ENCODE data around the gene SPATA18.

SPATA18 gene

DNA sequence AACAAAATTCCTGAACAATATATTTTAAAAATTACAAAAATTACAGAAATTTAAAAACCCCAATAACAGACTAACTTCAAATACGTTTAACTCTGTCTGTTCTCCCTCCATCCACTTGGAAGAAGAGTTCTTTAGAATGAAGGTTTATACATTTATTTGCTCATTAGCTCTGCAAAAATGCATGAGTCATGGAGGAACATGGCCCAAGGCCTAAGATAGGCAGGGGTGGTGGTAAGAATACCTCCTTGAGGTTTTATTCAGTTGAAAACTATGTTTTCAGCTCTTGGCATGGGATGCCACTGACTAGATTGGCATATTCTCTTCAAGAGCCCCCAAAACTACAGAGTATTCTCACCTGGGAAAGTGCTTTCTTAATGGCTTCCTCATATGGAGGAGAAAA is 22.1 kb upstream of the SPATA18 start:
- Mint-ChIP-seq H3K9me3 (no peaks in the 10 kb centered on the region), H3K4me1 (peaks cover 8% of the 10 kb centered on the region), H3K36me3 (ENCODE audit: low read depth) (peaks cover 68% of the 10 kb centered on the region), H3K27ac (no peak overlapping the region), H3K27me3 (ENCODE audit: low read depth) (no peaks in the 10 kb centered on the region), H3K4me3 (no peak overlapping the region)
- no peak for TF ChIP-seq CTCF (IDR thresholded peaks at IDR 0.05; ENCODE audit: unreplicated experiment in 3 of 3)

GRCh38 chr4:52032005-52032404 is 19.1 kb upstream of the SPATA18 start:
- peaks cover 59% of the 10 kb centered on the region for H3K36me3 Mint-ChIP-seq (ENCODE audit: low read depth)
- peaks cover 33% of the 10 kb centered on the region for H3K4me1 Mint-ChIP-seq
- no peak overlapping the region for H3K4me3 Mint-ChIP-seq
- no peaks in the 10 kb centered on the region for H3K27me3 Mint-ChIP-seq (ENCODE audit: low read depth)
- TF ChIP-seq CTCF (IDR thresholded peaks at IDR 0.05; ENCODE audit: unreplicated experiment in 3 of 3): no peak
- H3K9me3 Mint-ChIP-seq: no peaks in the 10 kb centered on the region
- no peak overlapping the region for H3K27ac Mint-ChIP-seq

GRCh38 chr4:52035190-52035589 is 15.9 kb upstream of the SPATA18 start:
- Mint-ChIP-seq H3K36me3 (ENCODE audit: low read depth) (peaks cover 31% of the 10 kb centered on the region), H3K27me3 (ENCODE audit: low read depth) (no peaks in the 10 kb centered on the region), H3K9me3 (no peaks in the 10 kb centered on the region), H3K4me1 (peaks cover 42% of the 10 kb centered on the region), H3K4me3 (peak overlapping the region; percentile 87 to 98 (median 96)), H3K27ac (peak overlapping the region in 2 of 3 experiments; percentile 97 to 100)
- TF ChIP-seq CTCF (IDR thresholded peaks at IDR 0.05; ENCODE audit: unreplicated experiment in 3 of 3): no peak

GRCh38 chr4:52036886-52037530 is 14.1 kb upstream of the SPATA18 start:
- Mint-ChIP-seq H3K27me3 (ENCODE audit: low read depth) (peaks cover 6% of the 10 kb centered on the region), H3K9me3 (no peaks in the 10 kb centered on the region), H3K36me3 (ENCODE audit: low read depth) (peaks cover 13% of the 10 kb centered on the region), H3K27ac (peak overlapping the region; percentile 96 to 100 (median 97)), H3K4me3 (peak overlapping the region; percentile 87 to 98 (median 96)), H3K4me1 (peaks cover 38% of the 10 kb centered on the region)
- no peak for TF ChIP-seq CTCF (IDR thresholded peaks at IDR 0.05; ENCODE audit: unreplicated experiment in 3 of 3)

DNA sequence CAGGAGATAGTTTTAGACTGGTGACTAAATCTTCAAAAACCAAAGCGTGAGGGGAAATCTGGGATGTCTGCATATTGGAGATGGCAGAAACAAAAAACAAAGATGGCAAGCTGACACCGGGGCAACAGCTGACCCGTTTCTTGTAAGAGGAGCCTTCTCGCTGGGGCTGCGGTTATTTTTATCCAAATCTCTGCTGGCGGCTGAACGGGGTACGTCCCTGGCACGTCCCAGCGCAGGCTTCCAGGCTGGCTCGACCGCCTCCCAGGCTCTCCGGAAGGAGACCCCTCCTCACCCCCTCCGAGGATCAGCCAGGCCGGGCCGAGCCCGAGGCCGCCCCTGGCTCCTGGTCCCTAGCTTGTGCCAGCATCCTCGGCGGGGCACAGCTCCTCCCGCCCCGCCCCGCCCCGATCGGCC is 13.4 kb upstream of the SPATA18 start:
- Mint-ChIP-seq H3K9me3 (no peaks in the 10 kb centered on the region), H3K27ac (peak overlapping the region; percentile 96 to 100 (median 97)), H3K27me3 (ENCODE audit: low read depth) (peaks cover 6% of the 10 kb centered on the region), H3K4me1 (peaks cover 38% of the 10 kb centered on the region), H3K4me3 (peak overlapping the region; percentile 87 to 98 (median 96)), H3K36me3 (ENCODE audit: low read depth) (peaks cover 10% of the 10 kb centered on the region)
- TF ChIP-seq CTCF (IDR thresholded peaks at IDR 0.05; ENCODE audit: unreplicated experiment in 3 of 3): no peak
